MCF 10A (cell line): Measurements from ENCODE around the gene TAF3. TPM values are rescaled to one million over a fixed set of nuclear protein-coding genes. Genes with fewer than 3 reads are reported as not detected.
"Not testable (repeated sequence)": the region's sequence is repeated elsewhere in the genome, so short reads cannot be mapped to it uniquely, and the experiment has no call there.

Source experiments
- BruUV-seq: library from RNA; stranded (reverse); fragments of 400-500 nt; replicated peaks from 2 replicates; lab custom pipeline; 2021; lab: Mats Ljungman, UMichigan
- CTCF ChIA-PET: fragments of 300-600 bp; sonication (Branson Sonifier 250); formaldehyde crosslinking; extraction: SDS; loops from one replicate; lab custom pipeline; 2021; ENCODE audit warnings: antibody characterized with exemption, inconsistent platforms; lab: Yijun Ruan, JAX
- POLR2A ChIA-PET: fragments of 300-600, 350-650 bp; sonication (Branson Sonifier 250); formaldehyde crosslinking; extraction: SDS; loops from one replicate; lab custom pipeline; 2020; ENCODE audit warnings: antibody characterized with exemption, inconsistent platforms; lab: Yijun Ruan, JAX
- DNase-seq: peaks from one replicate; pipeline ENCODE4 v3.0.0-alpha.2; 2018; ENCODE audit not compliant: unreplicated experiment
- H3K27ac Mint-ChIP-seq: one replicate; pipeline ENCODE4 v1.8.0; 2022; ENCODE audit warnings: mild to moderate bottlenecking, low read depth, mixed read lengths; ENCODE audit not compliant: unreplicated experiment
- H3K27me3 Mint-ChIP-seq: one replicate; pipeline ENCODE4 v1.8.0; 2022; ENCODE audit warnings: mixed read lengths; ENCODE audit not compliant: insufficient read depth, unreplicated experiment
- H3K36me3 Mint-ChIP-seq: one replicate; pipeline ENCODE4 v1.8.0; 2022; ENCODE audit warnings: mild to moderate bottlenecking, moderate library complexity, mixed read lengths; ENCODE audit not compliant: insufficient read depth, unreplicated experiment
- H3K4me1 Mint-ChIP-seq: one replicate; pipeline ENCODE4 v1.8.0; 2022; ENCODE audit warnings: mixed read lengths; ENCODE audit not compliant: insufficient read depth, unreplicated experiment
- H3K4me3 Mint-ChIP-seq: one replicate; pipeline ENCODE4 v1.8.0; 2022; ENCODE audit warnings: mild to moderate bottlenecking, moderate library complexity, mixed read lengths; ENCODE audit not compliant: unreplicated experiment
- H3K9me3 Mint-ChIP-seq: one replicate; pipeline ENCODE4 v1.8.0; 2022; ENCODE audit warnings: mixed read lengths; ENCODE audit not compliant: unreplicated experiment
- intact Hi-C: fragments of 100-400 bp; cut with micrococcal nuclease; formaldehyde crosslinking; loops from 2 replicates; pipeline ENCODE4 v1.14.1; 2022
- total RNA-seq: library from RNA; stranded (reverse); gene quantifications from 2 replicates; pipeline ENCODE4 v1.2.3, GENCODE V29; 2022
- TF ChIP-seq, protein P1 (sequence below): fragments of 200-600 bp; IDR thresholded peaks from one replicate; pipeline ENCODE4 v1.8.0; 2022; ENCODE audit warnings: antibody characterized with exemption, mild to moderate bottlenecking; ENCODE audit not compliant: unreplicated experiment

The TAF3 gene
- total RNA-seq, 1 experiment from 2014 or later = 9.9 TPM

DNA sequence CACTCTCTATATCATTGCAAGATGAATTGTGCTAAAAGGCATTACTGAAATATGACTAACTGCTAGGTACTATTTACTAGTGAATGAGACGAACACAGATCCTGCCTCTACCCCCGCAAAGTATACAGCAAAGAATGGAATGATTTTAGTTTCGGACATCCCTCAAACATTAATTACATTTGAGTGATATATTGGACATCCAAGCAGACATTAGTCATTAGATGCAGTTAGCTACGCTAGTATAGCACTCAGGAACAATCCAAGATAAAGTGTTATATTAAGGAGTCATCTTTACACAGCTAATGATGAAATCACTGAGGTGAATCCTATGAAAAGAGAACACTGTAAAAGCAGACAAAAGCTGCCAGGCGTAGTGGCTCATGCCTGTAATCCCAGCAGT lies 7.3 kb upstream of the TAF3 start:
- ChIA-PET CTCF (interaction anchor here (0.6 to 1.4 kb wide), 2 partner anchors 9 to 17 kb away, joined by 3 read pairs; no protein-coding TSS in a partner anchor), POLR2A (interaction anchor here (3.0 to 6.5 kb wide), 2 partner anchors 8 to 23 kb away, joined by 23 to 49 read pairs; partner anchors contain the start of genes ATP5F1C, KIN and TAF3)
- no TSS peak for BruUV-seq
- H3K36me3 Mint-ChIP-seq = peaks cover 46% of the 10 kb centered on the region
- H3K4me3 Mint-ChIP-seq = no peak overlapping the region
- H3K9me3 Mint-ChIP-seq = no peaks in the 10 kb centered on the region
- intact Hi-C loops = no loop called here
- H3K27ac Mint-ChIP-seq = no peak overlapping the region
- DNase-seq = no peak
- TF ChIP-seq, protein P1, sequence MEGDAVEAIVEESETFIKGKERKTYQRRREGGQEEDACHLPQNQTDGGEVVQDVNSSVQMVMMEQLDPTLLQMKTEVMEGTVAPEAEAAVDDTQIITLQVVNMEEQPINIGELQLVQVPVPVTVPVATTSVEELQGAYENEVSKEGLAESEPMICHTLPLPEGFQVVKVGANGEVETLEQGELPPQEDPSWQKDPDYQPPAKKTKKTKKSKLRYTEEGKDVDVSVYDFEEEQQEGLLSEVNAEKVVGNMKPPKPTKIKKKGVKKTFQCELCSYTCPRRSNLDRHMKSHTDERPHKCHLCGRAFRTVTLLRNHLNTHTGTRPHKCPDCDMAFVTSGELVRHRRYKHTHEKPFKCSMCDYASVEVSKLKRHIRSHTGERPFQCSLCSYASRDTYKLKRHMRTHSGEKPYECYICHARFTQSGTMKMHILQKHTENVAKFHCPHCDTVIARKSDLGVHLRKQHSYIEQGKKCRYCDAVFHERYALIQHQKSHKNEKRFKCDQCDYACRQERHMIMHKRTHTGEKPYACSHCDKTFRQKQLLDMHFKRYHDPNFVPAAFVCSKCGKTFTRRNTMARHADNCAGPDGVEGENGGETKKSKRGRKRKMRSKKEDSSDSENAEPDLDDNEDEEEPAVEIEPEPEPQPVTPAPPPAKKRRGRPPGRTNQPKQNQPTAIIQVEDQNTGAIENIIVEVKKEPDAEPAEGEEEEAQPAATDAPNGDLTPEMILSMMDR = no peak
- no peaks in the 10 kb centered on the region for H3K27me3 Mint-ChIP-seq
- H3K4me1 Mint-ChIP-seq = no peaks in the 10 kb centered on the region

DNA sequence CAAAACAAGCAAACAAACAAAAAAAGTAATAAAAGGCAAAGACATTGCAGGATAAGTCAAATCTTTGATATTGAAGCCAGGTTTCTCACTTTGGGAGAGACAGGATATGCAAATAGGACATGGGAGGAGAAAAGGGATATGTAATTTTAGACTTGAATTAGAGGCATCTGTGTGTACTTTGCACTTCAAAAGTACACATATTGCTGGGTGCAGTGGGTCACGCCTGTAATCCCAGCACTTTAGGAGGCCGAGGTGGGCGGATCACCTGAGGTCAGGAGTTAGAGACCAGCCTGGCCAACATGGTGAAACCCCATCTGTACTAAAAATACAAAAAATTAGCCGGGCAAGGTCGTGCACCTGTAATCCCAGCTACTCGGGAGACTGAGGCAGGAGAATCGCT lies 6.6 kb upstream of the TAF3 start:
- H3K36me3 Mint-ChIP-seq = peaks cover 39% of the 10 kb centered on the region
- H3K9me3 Mint-ChIP-seq, H3K27ac Mint-ChIP-seq, H3K4me1 Mint-ChIP-seq, BruUV-seq, CTCF ChIA-PET, DNase-seq, H3K27me3 Mint-ChIP-seq, H3K4me3 Mint-ChIP-seq, intact Hi-C loops: not testable (repeated sequence)
- POLR2A ChIA-PET = interaction anchor here (0.7 to 6.5 kb wide), 2 partner anchors 23 to 24 kb away, joined by 4 to 49 read pairs; partner anchors contain the start of genes ATP5F1C and KIN

DNA sequence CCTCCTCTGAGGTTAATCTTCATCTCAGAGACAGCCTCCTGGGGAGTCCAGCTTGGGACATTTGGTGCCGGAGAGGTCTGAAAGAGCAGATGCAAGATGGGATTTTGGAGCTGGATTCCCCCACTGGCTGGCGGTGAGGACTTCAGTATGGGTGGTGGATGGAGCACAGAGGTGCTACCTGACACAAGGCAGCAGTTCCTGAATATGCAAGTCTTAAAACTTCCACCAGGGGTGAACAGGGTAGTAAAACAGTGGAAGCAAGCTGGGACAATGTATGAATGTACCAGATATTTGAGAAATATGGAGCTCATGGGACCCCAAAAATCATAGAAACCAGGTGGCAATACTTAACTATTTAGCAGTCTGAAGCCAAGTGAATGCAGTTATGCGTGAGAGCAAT lies 4.8 kb upstream of the TAF3 start:
- intact Hi-C loops = no loop called here
- TF ChIP-seq, protein P1 = no peak
- H3K27me3 Mint-ChIP-seq = no peaks in the 10 kb centered on the region
- ChIA-PET POLR2A (interaction anchor here (1.6 kb wide), 1 partner anchor 25 kb away, joined by 4 read pairs; the partner anchor contains the start of genes ATP5F1C and KIN), CTCF (interaction anchor here (0.5 kb wide), 1 partner anchor 1398 kb away, joined by 3 read pairs; no protein-coding TSS in a partner anchor)
- H3K4me1 Mint-ChIP-seq = peaks cover 4% of the 10 kb centered on the region
- H3K4me3 Mint-ChIP-seq = no peak overlapping the region
- H3K36me3 Mint-ChIP-seq = peaks cover 22% of the 10 kb centered on the region
- no peak overlapping the region for H3K27ac Mint-ChIP-seq
- no peak for DNase-seq
- BruUV-seq = no TSS peak
- no peaks in the 10 kb centered on the region for H3K9me3 Mint-ChIP-seq

DNA sequence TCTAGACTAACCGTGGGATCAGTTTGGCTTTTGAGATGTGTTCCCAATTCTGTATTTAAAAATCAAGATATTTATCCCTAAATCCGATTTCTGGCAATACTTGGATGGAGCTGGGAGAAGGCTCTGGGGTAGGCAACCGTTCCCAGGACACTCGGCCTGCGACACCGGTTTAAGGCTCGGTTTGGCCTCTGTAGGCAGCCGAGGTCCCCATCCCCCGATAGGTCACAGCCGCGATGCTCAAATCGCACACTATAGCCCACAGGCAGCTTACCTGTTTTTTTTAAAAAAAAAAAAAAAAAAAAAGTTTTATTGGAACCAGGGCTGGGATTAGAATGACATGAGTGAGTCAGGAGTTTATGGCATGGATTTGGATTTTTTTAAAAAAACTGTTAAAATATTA lies 729 bp upstream of the TAF3 start:
- TF ChIP-seq, protein P1 = no peak
- Mint-ChIP-seq H3K4me3 (peak overlapping the region; percentile 94), H3K36me3 (peaks cover 13% of the 10 kb centered on the region), H3K4me1 (peaks cover 24% of the 10 kb centered on the region), H3K9me3 (no peaks in the 10 kb centered on the region), H3K27ac (peak overlapping the region; percentile 57), H3K27me3 (no peaks in the 10 kb centered on the region)
- intact Hi-C loops = no loop called here
- ChIA-PET CTCF (interaction anchor here (0.6 to 3.4 kb wide), 9 partner anchors 9 to 1657 kb away, joined by 3 to 15 read pairs (median 4); partner anchors contain the start of genes ATP5F1C and KIN), POLR2A (interaction anchor here (0.8 to 8.4 kb wide), 20 partner anchors 8 to 1485 kb away, joined by 3 to 129 read pairs (median 4); partner anchors contain the start of genes ATP5F1C and KIN)
- no peak for DNase-seq
- BruUV-seq = TSS peak; percentile 70
